Neural progenitor cell (in vitro differentiated cells): ENCODE measurements around the gene STK10.

Experiments used
- CTCF ChIP-seq: fragments of 200-600 bp; sonication (generic); IDR thresholded peaks from 2 replicates; pipeline ENCODE4 v1.5.1; 2017; ENCODE audit warnings: antibody characterized with exemption, mild to moderate bottlenecking
- EZH2 ChIP-seq: fragments of 200-600 bp; sonication (generic); IDR thresholded peaks from 2 replicates; pipeline ENCODE4 v1.6.1; 2017; ENCODE audit warnings: antibody characterized with exemption, mild to moderate bottlenecking, moderate library complexity
- EZH2phosphoT487 ChIP-seq: fragments of 200-600 bp; sonication (generic); IDR thresholded peaks from 2 replicates; pipeline ENCODE4 v1.6.1; 2017; ENCODE audit warnings: antibody characterized with exemption

GRCh38 chr5:172035049-172035448 lies 153.0 kb downstream of the STK10 start:
- no peak for TF ChIP-seq CTCF
- no peak for TF ChIP-seq EZH2
- TF ChIP-seq EZH2phosphoT487: no peak
